Common myeloid progenitor, CD34-positive (primary cell): ENCODE measurements around the gene COG4.
A peak's percentile ranks its signal among the peaks of the same experiment; 100 is the strongest.

Source experiments
- CTCF ChIA-PET: fragments of 350-600 bp; sonication (Branson Sonifier 250); formaldehyde crosslinking; loops from one replicate; lab custom pipeline; 2021; ENCODE audit warnings: antibody characterized with exemption; lab: Charles Lee
- POLR2A ChIA-PET: fragments of 350-600 bp; sonication (Branson Sonifier 250); formaldehyde crosslinking; loops from one replicate; lab custom pipeline; 2021; ENCODE audit warnings: antibody characterized with exemption; lab: Charles Lee
- DNase-seq, 3 donors: peaks; one replicate each; pipeline versions ENCODE4 v3.0.0 to v3.0.0-alpha.2; 2013
- H3K27ac ChIP-seq, 2 experiments: 1 replicate in 1 of 2; 2 replicates in 1 of 2; pipeline ENCODE4 v1.7.0; 2013; ENCODE audit warnings: inconsistent platforms in 2 of 2, low read length in 2 of 2, mild to moderate bottlenecking in 2 of 2, low read depth in 1 of 2, moderate library complexity in 1 of 2; ENCODE audit not compliant: severe bottlenecking in 2 of 2, insufficient read depth in 1 of 2, poor library complexity in 1 of 2
- H3K27me3 ChIP-seq, 5 experiments: replicated peaks in 2 of 5; 1 replicate in 3 of 5; 2 replicates in 2 of 5; pipeline versions ENCODE4 v1.6.1 to v1.7.0; 2013; ENCODE audit warnings: low read length in 4 of 5, mild to moderate bottlenecking in 2 of 5, moderate library complexity in 2 of 5, inconsistent platforms in 1 of 5; ENCODE audit not compliant: insufficient read depth in 5 of 5, control insufficient read depth in 4 of 5
- H3K36me3 ChIP-seq, 4 experiments: 1 replicate in 2 of 4; 2 replicates in 2 of 4; pipeline versions ENCODE4 v1.6.1 to v1.7.0; 2013; ENCODE audit warnings: low read length in 3 of 4, control low read depth in 1 of 4, mild to moderate bottlenecking in 1 of 4; ENCODE audit not compliant: control insufficient read depth in 4 of 4, insufficient read depth in 4 of 4
- H3K4me1 ChIP-seq, 4 experiments: 1 replicate in 3 of 4; 2 replicates in 1 of 4; pipeline versions ENCODE4 v1.6.1 to v1.7.1; 2013; ENCODE audit warnings: low read length in 3 of 4, mild to moderate bottlenecking in 3 of 4, control low read depth in 1 of 4, inconsistent platforms in 1 of 4, moderate library complexity in 1 of 4; ENCODE audit not compliant: control insufficient read depth in 4 of 4, insufficient read depth in 4 of 4; ENCODE audit errors: control extremely low read depth in 1 of 4
- H3K4me3 ChIP-seq, 7 experiments: 1 replicate in 4 of 7; 2 replicates in 3 of 7; pipeline versions ENCODE4 v1.5.1 to v1.7.0; 2013; ENCODE audit warnings: mild to moderate bottlenecking in 7 of 7, low read length in 6 of 7, moderate library complexity in 6 of 7, inconsistent platforms in 2 of 7, low read depth in 2 of 7, control low read depth in 1 of 7; ENCODE audit not compliant: insufficient read depth in 4 of 7, control insufficient read depth in 1 of 7; ENCODE audit errors: extremely low read depth in 1 of 7
- H3K9me3 ChIP-seq, 5 experiments: 1 replicate in 4 of 5; 2 replicates in 1 of 5; pipeline versions ENCODE4 v1.6.1 to v1.7.1; 2013; ENCODE audit warnings: low read length in 4 of 5, mild to moderate bottlenecking in 2 of 5, inconsistent platforms in 1 of 5, low read depth in 1 of 5, moderate library complexity in 1 of 5; ENCODE audit not compliant: control insufficient read depth in 4 of 5, insufficient read depth in 2 of 5; ENCODE audit errors: control extremely low read depth in 1 of 5
- WGBS: methylation state at CpG from one replicate; pipeline ENCODE4 v1.1.5; 2013; ENCODE audit not compliant: insufficient coverage; 5-methylcytosine and 5-hydroxymethylcytosine counted together

COG4 gene

DNA sequence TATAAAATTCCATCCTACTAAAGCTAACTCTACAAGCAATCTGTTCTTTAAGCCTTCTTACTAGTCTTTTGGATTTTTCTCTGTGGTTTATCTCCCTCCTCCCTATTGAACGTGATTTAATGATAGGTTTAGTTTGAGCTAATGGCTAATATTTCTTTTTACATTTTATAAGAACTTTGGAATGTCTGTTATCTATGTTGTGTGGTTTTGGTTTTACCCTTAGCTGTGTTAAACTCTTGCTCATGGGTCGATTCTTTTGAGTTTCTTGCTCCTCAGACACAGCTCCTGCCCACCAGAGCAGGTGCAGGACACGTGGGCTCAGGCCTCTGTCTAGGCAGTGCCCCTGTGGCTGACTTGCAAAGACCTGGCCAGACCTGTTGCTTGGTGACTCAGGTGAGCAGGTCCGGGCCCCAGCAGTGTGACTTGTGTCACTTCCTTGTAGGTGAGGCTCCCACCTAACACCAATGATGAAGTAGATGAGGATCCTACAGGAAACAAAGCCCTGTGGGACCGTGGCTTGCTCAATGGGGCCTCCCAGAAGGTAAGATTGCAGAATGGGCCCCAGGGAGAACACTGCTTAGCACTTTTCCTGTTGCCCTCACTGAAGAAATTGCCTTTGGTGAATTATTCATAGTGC is 45.4 kb upstream of the COG4 start:
- peaks cover 43 to 96% (median 83%) of the 10 kb centered on the region in 4 experiments for H3K36me3 ChIP-seq
- no peak for DNase-seq
- H3K9me3 ChIP-seq: no peaks in the 10 kb centered on the region
- H3K27ac ChIP-seq: no peak overlapping the region
- 88% methylated on average over 3 of the region's 5 CpGs for WGBS
- H3K4me3 ChIP-seq: no peak overlapping the region
- ChIA-PET CTCF (interaction anchor here (0.6 to 1.4 kb wide), 3 partner anchors 10 to 67 kb away, joined by 3 to 4 read pairs (median 3); no protein-coding TSS in a partner anchor), POLR2A (no interaction called here)
- peaks cover 0 to 6% (median 0%) of the 10 kb centered on the region in 4 experiments for H3K4me1 ChIP-seq
- H3K27me3 ChIP-seq: no peaks in the 10 kb centered on the region

GRCh38 chr16:70565053-70565452 is 41.7 kb upstream of the COG4 start:
- WGBS: 100% methylated on average over 4 of the region's 4 CpGs
- Histone ChIP-seq H3K27ac (no peak overlapping the region), H3K4me3 (no peak overlapping the region), H3K27me3 (no peaks in the 10 kb centered on the region), H3K9me3 (no peaks in the 10 kb centered on the region), H3K36me3 (peaks cover 52 to 98% (median 81%) of the 10 kb centered on the region in 4 experiments), H3K4me1 (no peaks in the 10 kb centered on the region)
- ChIA-PET POLR2A (no interaction called here), CTCF (interaction anchor here (0.6 to 1.1 kb wide), 4 partner anchors 11 to 206 kb away, joined by 3 read pairs; no protein-coding TSS in a partner anchor)
- no peak for DNase-seq

DNA sequence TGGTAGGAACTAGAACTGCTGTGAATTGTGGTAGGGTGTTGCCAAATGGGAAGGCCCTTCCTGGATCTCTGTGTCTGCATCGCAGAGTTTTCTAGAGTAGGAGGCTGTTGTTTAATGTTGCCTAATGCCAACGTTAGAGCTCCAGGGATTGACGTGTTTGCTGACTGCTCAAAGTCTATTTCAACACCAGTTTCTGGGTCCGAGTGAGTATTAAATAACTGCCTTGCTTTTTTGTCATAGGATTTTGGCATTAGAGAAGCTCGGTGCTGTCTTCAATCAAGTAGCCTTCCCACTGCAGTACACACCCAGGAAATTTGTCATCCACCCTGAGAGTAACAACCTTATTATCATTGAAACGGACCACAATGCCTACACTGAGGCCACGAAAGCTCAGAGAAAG is 40.3 kb upstream of the COG4 start:
- POLR2A ChIA-PET: no interaction called here
- no peaks in the 10 kb centered on the region for H3K4me1 ChIP-seq
- no peak overlapping the region for H3K27ac ChIP-seq
- H3K27me3 ChIP-seq: no peaks in the 10 kb centered on the region
- H3K36me3 ChIP-seq: peaks cover 55 to 97% (median 77%) of the 10 kb centered on the region in 4 experiments
- WGBS: 97% methylated on average over 6 of the region's 7 CpGs
- H3K4me3 ChIP-seq: peak overlapping the region in 1 of 7 experiments; percentile 1
- DNase-seq: no peak
- H3K9me3 ChIP-seq: no peaks in the 10 kb centered on the region
- CTCF ChIA-PET: interaction anchor here (1.5 kb wide), 1 partner anchor 10 kb away, joined by 4 read pairs; no protein-coding TSS in a partner anchor

- no peak for DNase-seq
- no peaks in the 10 kb centered on the region for H3K9me3 ChIP-seq
- ChIA-PET POLR2A (no interaction called here), CTCF (interaction anchor here (1.2 kb wide), 1 partner anchor 209 kb away, joined by 3 read pairs; no protein-coding TSS in a partner anchor)
- H3K4me1 ChIP-seq: no peaks in the 10 kb centered on the region
- peaks cover 55 to 97% (median 76%) of the 10 kb centered on the region in 4 experiments for H3K36me3 ChIP-seq
- 100% methylated on average over 9 of the region's 9 CpGs for WGBS
- H3K27ac ChIP-seq: no peak overlapping the region
- no peaks in the 10 kb centered on the region for H3K27me3 ChIP-seq
- no peak overlapping the region for H3K4me3 ChIP-seq
Measured at GRCh38 chr16:70561623-70562022, 38.3 kb upstream of the COG4 start.

DNA sequence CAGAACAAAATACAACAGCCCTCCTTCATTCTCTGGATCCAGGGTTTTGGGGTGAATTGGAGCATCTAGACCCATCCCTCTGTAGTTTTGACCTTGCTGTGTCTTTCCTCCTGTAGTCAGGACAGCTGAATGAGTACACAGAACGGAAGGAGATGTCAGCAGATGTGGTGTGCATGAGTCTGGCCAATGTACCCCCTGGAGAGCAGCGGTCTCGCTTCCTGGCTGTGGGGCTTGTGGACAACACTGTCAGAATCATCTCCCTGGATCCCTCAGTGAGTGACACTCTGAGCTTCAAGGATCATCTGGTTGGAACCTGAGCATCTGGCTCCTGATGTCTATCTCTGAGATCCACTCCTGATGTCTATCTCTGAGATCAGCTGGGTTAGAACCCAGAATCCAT is 32.7 kb upstream of the COG4 start:
- H3K36me3 ChIP-seq: peaks cover 41 to 99% (median 72%) of the 10 kb centered on the region in 4 experiments
- no peaks in the 10 kb centered on the region for H3K4me1 ChIP-seq
- DNase-seq: no peak
- POLR2A ChIA-PET: no interaction called here
- no peaks in the 10 kb centered on the region for H3K9me3 ChIP-seq
- H3K4me3 ChIP-seq: no peak overlapping the region
- no peaks in the 10 kb centered on the region for H3K27me3 ChIP-seq
- H3K27ac ChIP-seq: no peak overlapping the region
- CTCF ChIA-PET: no interaction called here
- WGBS: 96% methylated on average over 3 of the region's 3 CpGs

DNA sequence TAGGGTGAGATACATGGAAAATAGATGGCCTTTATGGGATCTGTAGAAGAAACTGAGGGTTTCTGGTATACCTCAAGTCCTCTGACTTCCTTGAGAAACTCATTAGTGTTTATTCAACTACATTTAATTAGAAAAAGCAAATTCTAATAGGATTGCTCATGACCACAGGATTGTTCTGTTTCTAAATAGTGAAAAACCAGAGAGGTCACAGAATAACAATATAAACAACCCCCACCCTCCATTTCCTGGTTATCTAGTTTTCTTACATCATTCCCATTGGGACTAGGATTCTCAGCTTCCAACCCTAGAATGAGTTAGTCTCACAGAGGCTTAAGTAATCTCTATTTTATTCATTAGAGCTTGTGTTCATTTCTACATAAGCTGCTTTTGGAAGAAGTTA is 30.3 kb upstream of the COG4 start:
- Histone ChIP-seq H3K4me3 (no peak overlapping the region), H3K9me3 (no peaks in the 10 kb centered on the region), H3K27ac (no peak overlapping the region), H3K36me3 (peaks cover 49 to 98% (median 75%) of the 10 kb centered on the region in 4 experiments), H3K27me3 (no peaks in the 10 kb centered on the region), H3K4me1 (no peaks in the 10 kb centered on the region)
- ChIA-PET CTCF (interaction anchor here (1.0 to 1.5 kb wide), 3 partner anchors 11 to 45 kb away, joined by 3 read pairs; no protein-coding TSS in a partner anchor), POLR2A (interaction anchor here (0.6 kb wide), 1 partner anchor 47 kb away, joined by 3 read pairs; no protein-coding TSS in a partner anchor)
- DNase-seq: no peak

DNA sequence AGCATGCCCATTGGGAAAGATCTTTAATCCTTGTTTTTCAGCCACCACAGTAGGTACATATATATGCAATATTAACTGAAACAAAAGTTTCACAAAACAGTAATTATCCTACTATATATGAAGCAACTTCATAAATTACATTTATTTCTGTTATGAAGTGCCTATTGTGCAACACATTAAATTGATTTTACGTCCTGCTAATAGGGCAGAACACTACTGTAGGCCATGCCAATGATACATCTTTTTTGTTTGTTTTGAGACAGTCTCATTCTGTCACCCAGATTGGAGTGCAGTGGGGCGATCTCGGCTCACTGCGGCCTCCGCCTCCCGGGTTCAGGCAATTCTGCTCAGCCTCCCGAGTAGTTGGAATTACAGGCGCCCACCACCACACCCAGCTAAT is 29.3 kb upstream of the COG4 start:
- POLR2A ChIA-PET: no interaction called here
- no peaks in the 10 kb centered on the region for H3K4me1 ChIP-seq
- CTCF ChIA-PET: interaction anchor here (1.4 kb wide), 1 partner anchor 23 kb away, joined by 3 read pairs; no protein-coding TSS in a partner anchor
- no peak overlapping the region for H3K27ac ChIP-seq
- peaks cover 51 to 98% (median 79%) of the 10 kb centered on the region in 4 experiments for H3K36me3 ChIP-seq
- WGBS: 93% methylated on average over 3 of the region's 8 CpGs
- no peaks in the 10 kb centered on the region for H3K9me3 ChIP-seq
- H3K27me3 ChIP-seq: no peaks in the 10 kb centered on the region
- DNase-seq: no peak
- no peak overlapping the region for H3K4me3 ChIP-seq
